Naive B cell (primary cell): ENCODE data around the gene ARHGEF9. TPM values are rescaled to one million over a fixed set of nuclear protein-coding genes. Genes with fewer than 3 reads are reported as not detected.

Source experiments
- ATAC-seq, 2 donors: fragments of 150-1000 bp; cut with Tn5 transposase; 2 replicates each; pipeline ENCODE4 v1.10.0; 2021; ENCODE audit warnings: low read depth in 2 of 2, mild to moderate bottlenecking in 2 of 2, moderate library complexity in 2 of 2
- DNase-seq: peaks from one replicate; pipeline ENCODE4 v3.0.0; 2022
- H3K27ac Mint-ChIP-seq, 6 donors: one replicate each; pipeline ENCODE4 v1.8.0; 2020 to 2022; ENCODE audit warnings: mild to moderate bottlenecking in 6 of 6, mixed read lengths in 6 of 6, moderate library complexity in 5 of 6, inconsistent platforms in 2 of 6
- H3K27me3 Mint-ChIP-seq, 3 donors: one replicate each; pipeline ENCODE4 v1.8.0; 2021 to 2022; ENCODE audit warnings: mixed read lengths in 3 of 3, mild to moderate bottlenecking in 1 of 3
- H3K36me3 Mint-ChIP-seq, 2 donors: one replicate each; pipeline ENCODE4 v1.8.0; 2020 to 2022; ENCODE audit warnings: mixed read lengths in 2 of 2, inconsistent platforms in 1 of 2, mild to moderate bottlenecking in 1 of 2
- H3K4me1 Mint-ChIP-seq, 3 donors: one replicate each; pipeline ENCODE4 v1.8.0; 2020 to 2022; ENCODE audit warnings: mixed read lengths in 3 of 3, inconsistent platforms in 1 of 3, mild to moderate bottlenecking in 1 of 3, moderate library complexity in 1 of 3
- H3K4me3 Mint-ChIP-seq, 8 donors: one replicate each; pipeline ENCODE4 v1.8.0; 2020 to 2022; ENCODE audit warnings: mild to moderate bottlenecking in 8 of 8, mixed read lengths in 8 of 8, moderate library complexity in 8 of 8, inconsistent platforms in 2 of 8
- H3K9me3 Mint-ChIP-seq, 7 donors: one replicate each; pipeline ENCODE4 v1.8.0; 2020 to 2022; ENCODE audit warnings: mixed read lengths in 7 of 7, mild to moderate bottlenecking in 5 of 7, inconsistent platforms in 2 of 7, moderate library complexity in 1 of 7
- polyA plus RNA-seq, 6 donors: library from polyadenylated mRNA; unstranded; fragments of 300-500 nt; fragmentation: Illumina TruSeq; gene quantifications; one replicate each; pipeline ENCODE4 v1.2.3, GENCODE V29; 2021; ENCODE audit warnings: low read depth in 6 of 6

Gene ARHGEF9
- polyA plus RNA-seq, 6 donors from 2014 or later: 6.0 to 11.2 (median 7.0) TPM

GRCh38 chrX:63739885-63740284 lies 45.1 kb downstream of the ARHGEF9 start:
- no peak overlapping the region for H3K27ac Mint-ChIP-seq

GRCh38 chrX:63738696-63739095 lies 46.3 kb downstream of the ARHGEF9 start:
- Mint-ChIP-seq H3K4me1 (peaks cover 6 to 29% (median 9%) of the 10 kb centered on the region in 3 donors), H3K27ac (peak overlapping the region in 3 of 6 donors; percentile 5 to 95 (median 58)), H3K4me3 (no peak overlapping the region), H3K27me3 (no peaks in the 10 kb centered on the region), H3K36me3 (no peaks in the 10 kb centered on the region), H3K9me3 (peaks cover 0 to 2% (median 0%) of the 10 kb centered on the region in 7 donors)
- DNase-seq: no peak
- ATAC-seq: no peak

More at GRCh38 chrX:63739885-63740284, 45.1 kb downstream of the ARHGEF9 start:
- DNase-seq: no peak
- Mint-ChIP-seq H3K9me3 (peaks cover 0 to 2% (median 0%) of the 10 kb centered on the region in 7 donors), H3K36me3 (no peaks in the 10 kb centered on the region), H3K4me1 (peaks cover 14 to 39% (median 16%) of the 10 kb centered on the region in 3 donors), H3K4me3 (no peak overlapping the region), H3K27me3 (no peaks in the 10 kb centered on the region)
- ATAC-seq: no peak

GRCh38 chrX:63737131-63737921 lies 47.7 kb downstream of the ARHGEF9 start:
- Mint-ChIP-seq H3K27ac (peak overlapping the region in 1 of 6 donors; percentile 39), H3K9me3 (peaks cover 0 to 2% (median 0%) of the 10 kb centered on the region in 7 donors), H3K4me1 (peaks cover 5 to 19% (median 9%) of the 10 kb centered on the region in 3 donors), H3K27me3 (no peaks in the 10 kb centered on the region), H3K4me3 (no peak overlapping the region), H3K36me3 (no peaks in the 10 kb centered on the region)
- ATAC-seq (no peak), DNase-seq (no peak)

- Mint-ChIP-seq H3K36me3 (no peaks in the 10 kb centered on the region), H3K9me3 (peaks cover 0 to 2% (median 0%) of the 10 kb centered on the region in 7 donors), H3K4me3 (no peak overlapping the region), H3K4me1 (peaks cover 0 to 11% (median 5%) of the 10 kb centered on the region in 3 donors), H3K27ac (peak overlapping the region in 2 of 6 donors; percentile 51 to 79), H3K27me3 (no peaks in the 10 kb centered on the region)
- no peak for DNase-seq
- ATAC-seq: no peak
Measured at GRCh38 chrX:63735882-63736281, 49.1 kb downstream of the ARHGEF9 start.

- Mint-ChIP-seq H3K4me1 (no peaks in the 10 kb centered on the region), H3K4me3 (no peak overlapping the region), H3K27ac (no peak overlapping the region), H3K9me3 (no peaks in the 10 kb centered on the region), H3K27me3 (no peaks in the 10 kb centered on the region), H3K36me3 (no peaks in the 10 kb centered on the region)
- DNase-seq: no peak
- ATAC-seq: no peak
Measured at GRCh38 chrX:63720293-63720692, 64.7 kb downstream of the ARHGEF9 start.

GRCh38 chrX:63719633-63720032 lies 65.4 kb downstream of the ARHGEF9 start:
- ATAC-seq: no peak

GRCh38 chrX:63718010-63718694 lies 66.9 kb downstream of the ARHGEF9 start:
- no peaks in the 10 kb centered on the region for H3K4me1 Mint-ChIP-seq
- no peaks in the 10 kb centered on the region for H3K9me3 Mint-ChIP-seq
- no peak overlapping the region for H3K27ac Mint-ChIP-seq

More at GRCh38 chrX:63719633-63720032, 65.4 kb downstream of the ARHGEF9 start:
- Mint-ChIP-seq H3K27me3 (no peaks in the 10 kb centered on the region), H3K4me3 (no peak overlapping the region), H3K36me3 (no peaks in the 10 kb centered on the region), H3K4me1 (no peaks in the 10 kb centered on the region), H3K27ac (no peak overlapping the region), H3K9me3 (no peaks in the 10 kb centered on the region)
- no peak for DNase-seq

GRCh38 chrX:63713526-63713925 lies 71.5 kb downstream of the ARHGEF9 start:
- Mint-ChIP-seq H3K27me3 (no peaks in the 10 kb centered on the region), H3K4me1 (no peaks in the 10 kb centered on the region), H3K9me3 (no peaks in the 10 kb centered on the region), H3K4me3 (no peak overlapping the region), H3K36me3 (no peaks in the 10 kb centered on the region), H3K27ac (no peak overlapping the region)
- ATAC-seq (no peak), DNase-seq (no peak)

More at GRCh38 chrX:63718010-63718694, 66.9 kb downstream of the ARHGEF9 start:
- ATAC-seq (no peak), DNase-seq (no peak)
- Mint-ChIP-seq H3K27me3 (no peaks in the 10 kb centered on the region), H3K36me3 (no peaks in the 10 kb centered on the region), H3K4me3 (no peak overlapping the region)

GRCh38 chrX:63708801-63709200 lies 76.2 kb downstream of the ARHGEF9 start:
- Mint-ChIP-seq H3K4me1 (no peaks in the 10 kb centered on the region), H3K27ac (no peak overlapping the region), H3K36me3 (peaks cover 15 to 22% of the 10 kb centered on the region in 2 donors), H3K27me3 (no peaks in the 10 kb centered on the region), H3K4me3 (no peak overlapping the region), H3K9me3 (no peaks in the 10 kb centered on the region)
- ATAC-seq (no peak), DNase-seq (no peak)

- Mint-ChIP-seq H3K27ac (no peak overlapping the region), H3K9me3 (peaks cover 0 to 3% (median 0%) of the 10 kb centered on the region in 7 donors), H3K4me3 (no peak overlapping the region), H3K27me3 (no peaks in the 10 kb centered on the region), H3K36me3 (peaks cover 19 to 22% of the 10 kb centered on the region in 2 donors), H3K4me1 (peaks cover 4 to 10% (median 10%) of the 10 kb centered on the region in 3 donors)
- ATAC-seq: no peak
- no peak for DNase-seq
Measured at GRCh38 chrX:63702556-63702955, 82.5 kb downstream of the ARHGEF9 start.

- ATAC-seq: no peak
- peaks cover 5 to 12% of the 10 kb centered on the region in 2 donors for H3K36me3 Mint-ChIP-seq
- H3K4me1 Mint-ChIP-seq: no peaks in the 10 kb centered on the region
Measured at GRCh38 chrX:63686878-63687714, 97.9 kb downstream of the ARHGEF9 start.

GRCh38 chrX:63680423-63680822 lies 104.6 kb downstream of the ARHGEF9 start:
- DNase-seq: no peak
- no peak overlapping the region for H3K27ac Mint-ChIP-seq

More at GRCh38 chrX:63686878-63687714, 97.9 kb downstream of the ARHGEF9 start:
- Mint-ChIP-seq H3K4me3 (no peak overlapping the region), H3K27ac (peak overlapping the region in 2 of 6 donors; percentile 62 to 84), H3K27me3 (no peaks in the 10 kb centered on the region), H3K9me3 (peaks cover 4 to 15% (median 11%) of the 10 kb centered on the region in 7 donors)
- no peak for DNase-seq

GRCh38 chrX:63679432-63679831 lies 105.6 kb downstream of the ARHGEF9 start:
- Mint-ChIP-seq H3K9me3 (peaks cover 0 to 6% (median 0%) of the 10 kb centered on the region in 7 donors), H3K36me3 (peaks cover 5 to 10% of the 10 kb centered on the region in 2 donors), H3K4me3 (no peak overlapping the region), H3K27me3 (no peaks in the 10 kb centered on the region), H3K27ac (no peak overlapping the region), H3K4me1 (no peaks in the 10 kb centered on the region)
- DNase-seq (no peak), ATAC-seq (no peak)

More at GRCh38 chrX:63680423-63680822, 104.6 kb downstream of the ARHGEF9 start:
- H3K4me3 Mint-ChIP-seq: no peak overlapping the region
- peaks cover 0 to 10% of the 10 kb centered on the region in 2 donors for H3K36me3 Mint-ChIP-seq
- H3K9me3 Mint-ChIP-seq: peaks cover 0 to 6% (median 0%) of the 10 kb centered on the region in 7 donors
- H3K27me3 Mint-ChIP-seq: no peaks in the 10 kb centered on the region
- ATAC-seq: no peak
- H3K4me1 Mint-ChIP-seq: no peaks in the 10 kb centered on the region
